HepG2 (cell line): Measurements from ENCODE around the gene FUOM. TPM values are rescaled to one million over a fixed set of nuclear protein-coding genes. Genes with fewer than 3 reads are reported as not detected.

ENCODE experiments used
- GZF1 ChIP-seq: sonication (generic); formaldehyde crosslinking; IDR thresholded peaks from 2 replicates; pipeline ENCODE4 v1.5.1; 2020; ENCODE audit warnings: mild to moderate bottlenecking, missing genetic modification reagents
- HES4 ChIP-seq: sonication (generic); formaldehyde crosslinking; IDR thresholded peaks from 2 replicates; pipeline ENCODE4 v1.9.0; 2021; ENCODE audit warnings: mild to moderate bottlenecking, missing genetic modification reagents, borderline replicate concordance
- HNRNPL ChIP-seq: fragments of 200-400 bp; formaldehyde crosslinking; IDR thresholded peaks from 2 replicates; pipeline ENCODE4 v1.6.1; 2017; ENCODE audit warnings: mild to moderate bottlenecking, low read depth, low read length
- MAF1 ChIP-seq: sonication (generic); formaldehyde crosslinking; IDR thresholded peaks from 2 replicates; pipeline ENCODE4 v1.5.0; 2020; ENCODE audit warnings: missing genetic modification reagents, borderline replicate concordance
- SMYD3 ChIP-seq: sonication (generic); formaldehyde crosslinking; IDR thresholded peaks from 2 replicates; pipeline ENCODE4 v1.8.1; 2023; ENCODE audit warnings: mild to moderate bottlenecking, missing genetic modification reagents
- SP140L ChIP-seq: sonication (generic); formaldehyde crosslinking; IDR thresholded peaks from 2 replicates; pipeline ENCODE4 v1.4.0; 2020; ENCODE audit warnings: missing genetic modification reagents, borderline replicate concordance
- SP2 ChIP-seq: sonication (generic); formaldehyde crosslinking; IDR thresholded peaks from 2 replicates; pipeline ENCODE4 v1.5.1; 2020; ENCODE audit warnings: mild to moderate bottlenecking, missing genetic modification reagents
- SYNCRIP ChIP-seq: fragments of 200-400 bp; formaldehyde crosslinking; IDR thresholded peaks from 2 replicates; pipeline ENCODE4 v1.6.1; 2018; ENCODE audit warnings: mild to moderate bottlenecking, low read depth, low read length; ENCODE audit not compliant: insufficient read depth
- THYN1 ChIP-seq: sonication (generic); formaldehyde crosslinking; IDR thresholded peaks from 2 replicates; pipeline ENCODE4 v1.8.1; 2023; ENCODE audit warnings: low read depth, mild to moderate bottlenecking, moderate library complexity, missing genetic modification reagents, borderline replicate concordance
- ZBTB1 ChIP-seq: sonication (generic); formaldehyde crosslinking; IDR thresholded peaks from 2 replicates; pipeline ENCODE4 v1.4.0; 2020; ENCODE audit warnings: missing genetic modification reagents, borderline replicate concordance
- ZNF446 ChIP-seq: sonication (generic); formaldehyde crosslinking; IDR thresholded peaks from 2 replicates; pipeline ENCODE4 v1.5.0; 2020; ENCODE audit warnings: mild to moderate bottlenecking, missing genetic modification reagents
- ZNF484 ChIP-seq: sonication (generic); formaldehyde crosslinking; IDR thresholded peaks from 2 replicates; pipeline ENCODE4 v1.5.1; 2020; ENCODE audit warnings: mild to moderate bottlenecking, low read depth, missing genetic modification reagents, borderline replicate concordance
- ZNF724P ChIP-seq: sonication (generic); formaldehyde crosslinking; IDR thresholded peaks from 2 replicates; pipeline ENCODE4 v1.8.0; 2022; ENCODE audit warnings: missing genetic modification reagents, borderline replicate concordance
- polyA plus RNA-seq, 8 experiments: library from polyadenylated mRNA; depleted of rRNA in 3 of 8; stranded (reverse) in 7 of 8; unstranded in 1 of 8; fragments of >200 nt; fragmentation: Illumina TruSeq in 4 of 8; extraction: Trizol in 4 of 8; gene quantifications; 2 replicates each; pipeline versions ENCODE4 v1.2.1 to v1.2.3, GENCODE V29; 2011 to 2016; ENCODE audit warnings: low read depth in 4 of 8, missing spikeins in 1 of 8, mixed read lengths in 1 of 8; ENCODE audit not compliant: insufficient read depth in 1 of 8
- total RNA-seq, 5 experiments: library from RNA; depleted of rRNA; stranded (reverse); fragments of >200 nt; fragmentation: Illumina TruSeq; extraction: Trizol; gene quantifications; 2 replicates each; pipeline ENCODE4 v1.2.3, GENCODE V29; 2016; ENCODE audit warnings: low read depth in 1 of 5
- TF ChIP-seq, protein P1 (sequence below): IDR thresholded peaks from 2 replicates; pipeline ENCODE4 v1.6.1; 2016; ENCODE audit warnings: low read depth, borderline replicate concordance
- TF ChIP-seq, protein P2 (sequence below): sonication (generic); formaldehyde crosslinking; IDR thresholded peaks from 2 replicates; pipeline ENCODE4 v1.4.0; 2020; ENCODE audit warnings: mild to moderate bottlenecking, low read depth, missing genetic modification reagents
- TF ChIP-seq, protein P3 (sequence below): sonication (generic); formaldehyde crosslinking; IDR thresholded peaks from 2 replicates; pipeline ENCODE4 v1.4.0; 2020; ENCODE audit warnings: missing genetic modification reagents, borderline replicate concordance
- TF ChIP-seq, protein P4 (sequence below): sonication (generic); formaldehyde crosslinking; IDR thresholded peaks from 2 replicates; pipeline ENCODE4 v1.8.0; 2022; ENCODE audit warnings: mild to moderate bottlenecking, missing genetic modification reagents, moderate library complexity
- TF ChIP-seq, protein P5 (sequence below): sonication (generic); formaldehyde crosslinking; IDR thresholded peaks from 2 replicates; pipeline ENCODE4 v1.4.0; 2020; ENCODE audit warnings: missing genetic modification reagents
- TF ChIP-seq, protein P6 (sequence below): sonication (generic); formaldehyde crosslinking; IDR thresholded peaks from 2 replicates; pipeline ENCODE4 v1.5.0; 2020; ENCODE audit warnings: missing genetic modification reagents

FUOM gene
- total and polyA plus RNA-seq, 2 of the 13 experiments (the other 11 are each of a cell fraction or from before 2014, with no cell fraction given) = 27.5 to 60.4 TPM

DNA sequence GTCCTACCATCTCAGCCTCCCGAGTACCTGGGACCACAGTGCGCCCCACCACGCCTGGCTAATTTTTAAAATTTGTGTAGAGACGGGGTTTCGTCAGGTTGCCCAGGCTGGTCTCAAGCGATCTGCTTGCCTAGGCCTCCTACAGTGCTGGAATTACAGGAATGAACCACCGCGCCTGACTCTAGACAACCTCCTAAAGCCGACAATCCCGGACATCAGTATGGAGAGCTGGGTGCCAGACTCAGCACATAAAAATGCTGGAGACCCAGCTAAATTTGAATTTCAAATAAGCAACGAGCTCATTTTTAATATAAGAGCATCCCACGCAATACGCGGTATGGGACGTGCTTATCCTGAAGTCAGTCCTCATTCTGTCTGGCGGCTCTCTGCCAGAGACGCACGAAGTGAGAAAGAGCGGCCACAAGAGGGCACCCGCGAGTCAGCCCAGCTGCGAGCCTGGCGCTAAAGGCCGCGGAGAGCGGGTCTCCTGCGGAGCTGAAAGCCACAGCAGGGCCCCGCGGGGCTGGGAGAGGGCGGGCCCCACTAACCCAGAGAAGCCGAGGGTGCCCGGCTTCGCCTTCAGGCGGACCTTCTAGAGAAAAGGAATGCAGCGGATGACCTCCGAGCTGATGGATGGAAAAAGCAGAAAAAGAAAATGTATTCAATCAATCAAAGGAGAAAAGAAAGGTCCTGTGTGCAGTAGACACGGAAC, 28.2 kb downstream of the FUOM start (continued):
- TF ChIP-seq HNRNPL = no peak
- TF ChIP-seq SP2 = no peak
- no peak for TF ChIP-seq ZBTB1 (CRISPR knock-in tag)
- TF ChIP-seq MAF1 = no peak
- TF ChIP-seq, protein P1, sequence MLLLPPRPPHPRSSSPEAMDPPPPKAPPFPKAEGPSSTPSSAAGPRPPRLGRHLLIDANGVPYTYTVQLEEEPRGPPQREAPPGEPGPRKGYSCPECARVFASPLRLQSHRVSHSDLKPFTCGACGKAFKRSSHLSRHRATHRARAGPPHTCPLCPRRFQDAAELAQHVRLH (CRISPR knock-in tag) = no peak
- TF ChIP-seq, protein P2, sequence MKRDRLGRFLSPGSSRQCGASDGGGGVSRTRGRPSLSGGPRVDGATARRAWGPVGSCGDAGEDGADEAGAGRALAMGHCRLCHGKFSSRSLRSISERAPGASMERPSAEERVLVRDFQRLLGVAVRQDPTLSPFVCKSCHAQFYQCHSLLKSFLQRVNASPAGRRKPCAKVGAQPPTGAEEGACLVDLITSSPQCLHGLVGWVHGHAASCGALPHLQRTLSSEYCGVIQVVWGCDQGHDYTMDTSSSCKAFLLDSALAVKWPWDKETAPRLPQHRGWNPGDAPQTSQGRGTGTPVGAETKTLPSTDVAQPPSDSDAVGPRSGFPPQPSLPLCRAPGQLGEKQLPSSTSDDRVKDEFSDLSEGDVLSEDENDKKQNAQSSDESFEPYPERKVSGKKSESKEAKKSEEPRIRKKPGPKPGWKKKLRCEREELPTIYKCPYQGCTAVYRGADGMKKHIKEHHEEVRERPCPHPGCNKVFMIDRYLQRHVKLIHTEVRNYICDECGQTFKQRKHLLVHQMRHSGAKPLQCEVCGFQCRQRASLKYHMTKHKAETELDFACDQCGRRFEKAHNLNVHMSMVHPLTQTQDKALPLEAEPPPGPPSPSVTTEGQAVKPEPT (CRISPR knock-in tag) = no peak
- TF ChIP-seq, protein P3, sequence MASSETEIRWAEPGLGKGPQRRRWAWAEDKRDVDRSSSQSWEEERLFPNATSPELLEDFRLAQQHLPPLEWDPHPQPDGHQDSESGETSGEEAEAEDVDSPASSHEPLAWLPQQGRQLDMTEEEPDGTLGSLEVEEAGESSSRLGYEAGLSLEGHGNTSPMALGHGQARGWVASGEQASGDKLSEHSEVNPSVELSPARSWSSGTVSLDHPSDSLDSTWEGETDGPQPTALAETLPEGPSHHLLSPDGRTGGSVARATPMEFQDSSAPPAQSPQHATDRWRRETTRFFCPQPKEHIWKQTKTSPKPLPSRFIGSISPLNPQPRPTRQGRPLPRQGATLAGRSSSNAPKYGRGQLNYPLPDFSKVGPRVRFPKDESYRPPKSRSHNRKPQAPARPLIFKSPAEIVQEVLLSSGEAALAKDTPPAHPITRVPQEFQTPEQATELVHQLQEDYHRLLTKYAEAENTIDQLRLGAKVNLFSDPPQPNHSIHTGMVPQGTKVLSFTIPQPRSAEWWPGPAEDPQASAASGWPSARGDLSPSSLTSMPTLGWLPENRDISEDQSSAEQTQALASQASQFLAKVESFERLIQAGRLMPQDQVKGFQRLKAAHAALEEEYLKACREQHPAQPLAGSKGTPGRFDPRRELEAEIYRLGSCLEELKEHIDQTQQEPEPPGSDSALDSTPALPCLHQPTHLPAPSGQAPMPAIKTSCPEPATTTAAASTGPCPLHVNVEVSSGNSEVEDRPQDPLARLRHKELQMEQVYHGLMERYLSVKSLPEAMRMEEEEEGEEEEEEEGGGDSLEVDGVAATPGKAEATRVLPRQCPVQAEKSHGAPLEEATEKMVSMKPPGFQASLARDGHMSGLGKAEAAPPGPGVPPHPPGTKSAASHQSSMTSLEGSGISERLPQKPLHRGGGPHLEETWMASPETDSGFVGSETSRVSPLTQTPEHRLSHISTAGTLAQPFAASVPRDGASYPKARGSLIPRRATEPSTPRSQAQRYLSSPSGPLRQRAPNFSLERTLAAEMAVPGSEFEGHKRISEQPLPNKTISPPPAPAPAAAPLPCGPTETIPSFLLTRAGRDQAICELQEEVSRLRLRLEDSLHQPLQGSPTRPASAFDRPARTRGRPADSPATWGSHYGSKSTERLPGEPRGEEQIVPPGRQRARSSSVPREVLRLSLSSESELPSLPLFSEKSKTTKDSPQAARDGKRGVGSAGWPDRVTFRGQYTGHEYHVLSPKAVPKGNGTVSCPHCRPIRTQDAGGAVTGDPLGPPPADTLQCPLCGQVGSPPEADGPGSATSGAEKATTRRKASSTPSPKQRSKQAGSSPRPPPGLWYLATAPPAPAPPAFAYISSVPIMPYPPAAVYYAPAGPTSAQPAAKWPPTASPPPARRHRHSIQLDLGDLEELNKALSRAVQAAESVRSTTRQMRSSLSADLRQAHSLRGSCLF = no peak
- no peak for TF ChIP-seq SP140L (CRISPR knock-in tag)
- no peak for TF ChIP-seq SMYD3 (CRISPR knock-in tag)
- TF ChIP-seq ZNF446 = no peak
- TF ChIP-seq, protein P4, sequence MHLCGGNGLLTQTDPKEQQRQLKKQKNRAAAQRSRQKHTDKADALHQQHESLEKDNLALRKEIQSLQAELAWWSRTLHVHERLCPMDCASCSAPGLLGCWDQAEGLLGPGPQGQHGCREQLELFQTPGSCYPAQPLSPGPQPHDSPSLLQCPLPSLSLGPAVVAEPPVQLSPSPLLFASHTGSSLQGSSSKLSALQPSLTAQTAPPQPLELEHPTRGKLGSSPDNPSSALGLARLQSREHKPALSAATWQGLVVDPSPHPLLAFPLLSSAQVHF = no peak
- no peak for TF ChIP-seq GZF1 (CRISPR knock-in tag)
- no peak for TF ChIP-seq THYN1 (CRISPR knock-in tag)
- TF ChIP-seq SYNCRIP = no peak
- TF ChIP-seq ZNF484 (CRISPR knock-in tag) = no peak
- no peak for TF ChIP-seq ZNF724P (CRISPR knock-in tag)
- TF ChIP-seq HES4 (CRISPR knock-in tag) = no peak
- TF ChIP-seq, protein P5, sequence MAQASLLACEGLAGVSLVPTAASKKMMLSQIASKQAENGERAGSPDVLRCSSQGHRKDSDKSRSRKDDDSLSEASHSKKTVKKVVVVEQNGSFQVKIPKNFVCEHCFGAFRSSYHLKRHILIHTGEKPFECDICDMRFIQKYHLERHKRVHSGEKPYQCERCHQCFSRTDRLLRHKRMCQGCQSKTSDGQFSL = no peak
- TF ChIP-seq, protein P6, sequence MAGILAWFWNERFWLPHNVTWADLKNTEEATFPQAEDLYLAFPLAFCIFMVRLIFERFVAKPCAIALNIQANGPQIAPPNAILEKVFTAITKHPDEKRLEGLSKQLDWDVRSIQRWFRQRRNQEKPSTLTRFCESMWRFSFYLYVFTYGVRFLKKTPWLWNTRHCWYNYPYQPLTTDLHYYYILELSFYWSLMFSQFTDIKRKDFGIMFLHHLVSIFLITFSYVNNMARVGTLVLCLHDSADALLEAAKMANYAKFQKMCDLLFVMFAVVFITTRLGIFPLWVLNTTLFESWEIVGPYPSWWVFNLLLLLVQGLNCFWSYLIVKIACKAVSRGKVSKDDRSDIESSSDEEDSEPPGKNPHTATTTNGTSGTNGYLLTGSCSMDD (CRISPR knock-in tag) = no peak
